H9 (cell line): Measurements from ENCODE around the gene SF3B3. TPM values are rescaled to one million over a fixed set of nuclear protein-coding genes. Genes with fewer than 3 reads are reported as not detected.
"Not testable (repeated sequence)": the region's sequence is repeated elsewhere in the genome, so short reads cannot be mapped to it uniquely, and the experiment has no call there.

Experiments
- DNase-seq: peaks from one replicate; pipeline ENCODE4 v3.0.0-alpha.2; 2017
- H2AFZ ChIP-seq: one replicate; pipeline ENCODE4 v1.6.1; 2013; ENCODE audit warnings: mild to moderate bottlenecking, low read length, control low read depth, moderate library complexity
- H2AK5ac ChIP-seq: 2 replicates; pipeline ENCODE4 v1.6.1; 2013; ENCODE audit warnings: low read length, control low read depth, mixed read lengths; ENCODE audit not compliant: insufficient read length
- H2BK120ac ChIP-seq: one replicate; pipeline ENCODE4 v1.6.1; 2013; ENCODE audit warnings: low read depth, mild to moderate bottlenecking, low read length, control low read depth, inconsistent platforms; ENCODE audit not compliant: poor library complexity, severe bottlenecking
- H2BK12ac ChIP-seq: 2 replicates; pipeline ENCODE4 v1.6.1; 2013; ENCODE audit warnings: low read length, control low read depth, mixed read lengths, low read depth; ENCODE audit not compliant: insufficient read length
- H2BK15ac ChIP-seq: 2 replicates; pipeline ENCODE4 v1.6.1; 2013; ENCODE audit warnings: low read depth, low read length, control low read depth
- H2BK20ac ChIP-seq: one replicate; pipeline ENCODE4 v1.6.1; 2013; ENCODE audit warnings: low read depth, mild to moderate bottlenecking, low read length, control low read depth, inconsistent platforms; ENCODE audit not compliant: poor library complexity, severe bottlenecking
- H2BK5ac ChIP-seq: 2 replicates; pipeline ENCODE4 v1.6.1; 2013; ENCODE audit warnings: low read length, control low read depth, mixed read lengths; ENCODE audit not compliant: insufficient read length
- H3K14ac ChIP-seq: 2 replicates; pipeline ENCODE4 v1.6.1; 2013; ENCODE audit warnings: low read length, control low read depth; ENCODE audit not compliant: insufficient read depth
- H3K18ac ChIP-seq: 2 replicates; pipeline ENCODE4 v1.6.1; 2013; ENCODE audit warnings: low read depth, mild to moderate bottlenecking, mixed read lengths, low read length, control low read depth; ENCODE audit not compliant: insufficient read length
- H3K23ac ChIP-seq: 2 replicates; pipeline ENCODE4 v1.6.1; 2013; ENCODE audit warnings: low read length, control low read depth, mixed read lengths, low read depth; ENCODE audit not compliant: insufficient read length
- H3K23me2 ChIP-seq: 2 replicates; pipeline ENCODE4 v1.6.1; 2013; ENCODE audit warnings: low read depth, mild to moderate bottlenecking, mixed read lengths, low read length, control low read depth; ENCODE audit not compliant: insufficient read length, poor library complexity, severe bottlenecking
- H3K27ac ChIP-seq: 2 replicates; pipeline ENCODE4 v1.5.1; 2013; ENCODE audit warnings: low read length, control low read depth, mixed read lengths, low read depth; ENCODE audit not compliant: insufficient read length
- H3K27me3 ChIP-seq: 2 replicates; pipeline ENCODE4 v1.6.1; 2013; ENCODE audit warnings: low read length, control low read depth, inconsistent platforms; ENCODE audit not compliant: insufficient read depth
- H3K4ac ChIP-seq: 2 replicates; pipeline ENCODE4 v1.6.1; 2013; ENCODE audit warnings: low read depth, mild to moderate bottlenecking, control low read depth, inconsistent platforms, low read length, moderate library complexity
- H3K4me1 ChIP-seq: 2 replicates; pipeline ENCODE4 v1.6.1; 2013; ENCODE audit warnings: low read length, control low read depth, inconsistent platforms; ENCODE audit not compliant: insufficient read depth
- H3K4me2 ChIP-seq: 2 replicates; pipeline ENCODE4 v1.6.1; 2013; ENCODE audit warnings: low read length, control low read depth, mixed read lengths; ENCODE audit not compliant: insufficient read length, insufficient read depth
- H3K56ac ChIP-seq: 2 replicates; pipeline ENCODE4 v1.6.1; 2013; ENCODE audit warnings: low read depth, mild to moderate bottlenecking, mixed read lengths, low read length, control low read depth; ENCODE audit not compliant: insufficient read length
- H3K79me1 ChIP-seq: 2 replicates; pipeline ENCODE4 v1.6.1; 2013; ENCODE audit warnings: low read depth, mild to moderate bottlenecking, moderate library complexity, low read length, control low read depth, inconsistent platforms; ENCODE audit not compliant: insufficient read depth, poor library complexity, severe bottlenecking
- H3K79me2 ChIP-seq: 2 replicates; pipeline ENCODE4 v1.6.1; 2013; ENCODE audit warnings: low read length, control low read depth, inconsistent platforms; ENCODE audit not compliant: insufficient read depth
- H3K9ac ChIP-seq: 2 replicates; pipeline ENCODE4 v1.6.1; 2013; ENCODE audit warnings: low read length, control low read depth, mixed read lengths; ENCODE audit not compliant: insufficient read length; ENCODE audit errors: extremely low read depth
- H3K9me3 ChIP-seq: one replicate; pipeline ENCODE4 v1.6.1; 2013; ENCODE audit warnings: low read depth, low read length, inconsistent platforms; ENCODE audit not compliant: control insufficient read depth
- H3T11ph ChIP-seq: one replicate; pipeline ENCODE4 v1.6.1; 2013; ENCODE audit warnings: mild to moderate bottlenecking, low read length, control low read depth, inconsistent platforms
- H4K20me1 ChIP-seq: one replicate; pipeline ENCODE4 v1.6.1; 2013; ENCODE audit not compliant: control insufficient read depth, insufficient read length, insufficient read depth
- H4K5ac ChIP-seq: 2 replicates; pipeline ENCODE4 v1.6.1; 2013; ENCODE audit warnings: low read depth, mild to moderate bottlenecking, mixed read lengths, low read length, control low read depth; ENCODE audit not compliant: insufficient read length
- H4K8ac ChIP-seq: replicated peaks from 2 replicates; pipeline ENCODE4 v1.6.1; 2013; ENCODE audit warnings: low read length, control low read depth, mixed read lengths, low read depth; ENCODE audit not compliant: insufficient read length
- H4K91ac ChIP-seq: 2 replicates; pipeline ENCODE4 v1.6.1; 2013; ENCODE audit warnings: low read depth, mild to moderate bottlenecking, moderate library complexity, mixed read lengths, low read length, control low read depth; ENCODE audit not compliant: insufficient read length
- H3K27ac Mint-ChIP-seq, 3 experiments: 2 replicates in 2 of 3; 3 replicates in 1 of 3; pipeline ENCODE4 v1.8.0; 2020 to 2021; ENCODE audit warnings: mixed read lengths in 3 of 3, mild to moderate bottlenecking in 1 of 3, moderate library complexity in 1 of 3
- H3K27me3 Mint-ChIP-seq: 2 replicates; pipeline ENCODE4 v1.8.0; 2021; ENCODE audit warnings: low read depth, mild to moderate bottlenecking, moderate library complexity, mixed read lengths
- H3K36me3 Mint-ChIP-seq, 3 experiments: 2 replicates in 2 of 3; 3 replicates in 1 of 3; pipeline ENCODE4 v1.8.0; 2020 to 2021; ENCODE audit warnings: low read depth in 3 of 3, mixed read lengths in 3 of 3; ENCODE audit not compliant: insufficient read depth in 1 of 3
- H3K4me1 Mint-ChIP-seq, 2 experiments: 2 replicates each; pipeline ENCODE4 v1.8.0; 2020; ENCODE audit warnings: mixed read lengths in 2 of 2
- H3K4me3 Mint-ChIP-seq, 2 experiments: 2 replicates in 1 of 2; 3 replicates in 1 of 2; pipeline ENCODE4 v1.8.0; 2020 to 2021; ENCODE audit warnings: mild to moderate bottlenecking in 2 of 2, mixed read lengths in 2 of 2, moderate library complexity in 1 of 2
- H3K9me3 Mint-ChIP-seq, 2 experiments: 2 replicates in 1 of 2; 3 replicates in 1 of 2; pipeline ENCODE4 v1.8.0; 2020; ENCODE audit warnings: mild to moderate bottlenecking in 2 of 2, mixed read lengths in 2 of 2, moderate library complexity in 1 of 2
- WGBS: extraction: QIAGEN DNeasy Blood & Tissue Kit; methylation state at CpG from one replicate; pipeline ENCODE4 v1.1.7; 2013; ENCODE audit warnings: missing lambda C conversion rate, low lambda C conversion rate, mixed read lengths; ENCODE audit not compliant: insufficient read length; ENCODE audit errors: extremely low coverage; 5-methylcytosine and 5-hydroxymethylcytosine counted together
- total RNA-seq: library from RNA; stranded (reverse); gene quantifications from 2 replicates; pipeline ENCODE4 v1.2.1, GENCODE V29; 2021
- TF ChIP-seq, protein P1 (sequence below): fragments of 200-600 bp; sonication (generic); conservative IDR thresholded peaks from 3 replicates; pipeline ENCODE4 v1.8.0; 2021; ENCODE audit warnings: antibody characterized with exemption, mild to moderate bottlenecking

SF3B3 gene
- total RNA-seq, 1 experiment from 2014 or later, result 493 TPM

DNA sequence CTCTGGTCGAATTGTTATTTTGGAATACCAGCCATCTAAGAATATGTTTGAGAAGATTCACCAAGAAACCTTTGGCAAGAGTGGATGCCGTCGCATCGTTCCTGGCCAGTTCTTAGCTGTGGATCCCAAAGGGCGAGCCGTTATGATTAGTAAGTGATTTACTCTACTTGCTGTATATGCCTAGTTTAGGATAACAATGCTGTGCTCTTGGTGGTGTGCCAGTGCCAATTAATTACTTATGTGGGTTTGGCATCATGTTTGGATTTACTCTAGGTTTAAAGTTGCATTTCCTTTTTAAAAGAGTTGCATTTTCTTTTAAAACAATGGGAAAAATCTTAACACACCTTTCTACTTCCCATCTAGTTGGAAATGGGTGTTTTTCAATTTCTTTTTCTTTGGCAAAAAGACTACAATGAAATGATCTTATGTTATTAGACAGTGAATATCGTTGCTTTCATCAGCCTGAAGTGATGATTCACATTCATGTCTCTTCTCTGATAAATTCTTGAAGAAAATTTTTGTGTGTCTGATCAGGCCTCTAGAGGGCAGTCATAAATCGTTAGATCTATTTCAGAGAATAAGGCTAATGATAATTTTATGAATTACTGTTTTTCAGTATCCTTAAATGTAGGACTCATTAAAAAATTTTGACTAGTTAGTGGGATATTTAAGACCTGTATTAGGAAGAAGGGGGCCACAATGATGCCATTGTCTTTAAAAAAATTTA is 5.6 kb downstream of the SF3B3 start:
- Mint-ChIP-seq H3K36me3 (peaks cover 66 to 95% (median 85%) of the 10 kb centered on the region in 3 experiments), H3K4me3 (peak overlapping the region in 1 of 2 experiments; percentile 44; a peak in 1 of 5 replicates), H3K4me1 (peaks cover 26 to 28% of the 10 kb centered on the region in 2 experiments), H3K27ac (peak overlapping the region in 1 of 3 experiments; percentile 77; a peak in 2 of 7 replicates), H3K27me3 (no peaks in the 10 kb centered on the region), H3K9me3 (no peaks in the 10 kb centered on the region)
- Histone ChIP-seq H2BK15ac (no peak overlapping the region), H3K4ac (no peak overlapping the region), H3K23ac (no peak overlapping the region), H4K8ac (no peak overlapping the region), H3K27ac (no peak overlapping the region), H3K27me3 (no peaks in the 10 kb centered on the region), H2AK5ac (no peak overlapping the region), H3K4me2 (no peak overlapping the region), H3K23me2 (peaks cover 7% of the 10 kb centered on the region), H3K56ac (no peak overlapping the region), H3K14ac (no peak overlapping the region), H4K5ac (no peak overlapping the region), H2BK120ac (no peak overlapping the region), H2BK12ac (no peak overlapping the region), H2BK20ac (no peak overlapping the region), H3K18ac (no peak overlapping the region), H2AFZ (no peak overlapping the region), H3K9me3 (no peaks in the 10 kb centered on the region), H2BK5ac (no peak overlapping the region), H3T11ph (no peak overlapping the region), H3K79me1 (peaks cover 14% of the 10 kb centered on the region), H3K79me2 (peaks cover 35% of the 10 kb centered on the region; the same call in 1 of the 2 replicates), H3K4me1 (peaks cover 3% of the 10 kb centered on the region; the same call in 1 of the 2 replicates), H4K20me1 (no peaks in the 10 kb centered on the region), H3K9ac (no peak overlapping the region), H4K91ac (no peak overlapping the region)
- no peak for DNase-seq
- WGBS, result no CpG with 5 or more reads among the region's 8 CpGs
- TF ChIP-seq, protein P1, sequence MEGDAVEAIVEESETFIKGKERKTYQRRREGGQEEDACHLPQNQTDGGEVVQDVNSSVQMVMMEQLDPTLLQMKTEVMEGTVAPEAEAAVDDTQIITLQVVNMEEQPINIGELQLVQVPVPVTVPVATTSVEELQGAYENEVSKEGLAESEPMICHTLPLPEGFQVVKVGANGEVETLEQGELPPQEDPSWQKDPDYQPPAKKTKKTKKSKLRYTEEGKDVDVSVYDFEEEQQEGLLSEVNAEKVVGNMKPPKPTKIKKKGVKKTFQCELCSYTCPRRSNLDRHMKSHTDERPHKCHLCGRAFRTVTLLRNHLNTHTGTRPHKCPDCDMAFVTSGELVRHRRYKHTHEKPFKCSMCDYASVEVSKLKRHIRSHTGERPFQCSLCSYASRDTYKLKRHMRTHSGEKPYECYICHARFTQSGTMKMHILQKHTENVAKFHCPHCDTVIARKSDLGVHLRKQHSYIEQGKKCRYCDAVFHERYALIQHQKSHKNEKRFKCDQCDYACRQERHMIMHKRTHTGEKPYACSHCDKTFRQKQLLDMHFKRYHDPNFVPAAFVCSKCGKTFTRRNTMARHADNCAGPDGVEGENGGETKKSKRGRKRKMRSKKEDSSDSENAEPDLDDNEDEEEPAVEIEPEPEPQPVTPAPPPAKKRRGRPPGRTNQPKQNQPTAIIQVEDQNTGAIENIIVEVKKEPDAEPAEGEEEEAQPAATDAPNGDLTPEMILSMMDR, result peak; percentile 62

DNA sequence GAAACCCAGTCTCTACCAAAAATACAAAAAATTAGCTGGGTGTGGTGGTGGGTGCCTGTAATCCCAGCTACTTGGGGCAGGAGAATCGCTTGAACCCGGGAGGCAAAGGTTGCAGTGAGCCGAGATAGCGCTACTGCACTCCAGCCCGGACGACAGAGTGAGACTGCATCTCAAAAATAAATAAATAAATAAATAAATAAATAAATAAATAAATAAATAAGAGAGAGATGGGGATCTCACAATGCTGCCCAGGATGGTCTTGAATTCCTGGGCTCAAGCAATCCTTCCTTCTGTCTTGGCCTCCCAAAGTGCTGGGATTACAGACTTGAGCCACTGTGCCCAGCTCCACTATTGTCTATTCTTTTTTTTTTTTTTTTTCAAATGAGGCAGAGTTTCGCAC is 6.3 kb downstream of the SF3B3 start:
- H3K9me3 Mint-ChIP-seq, H2BK5ac ChIP-seq, H3K9me3 ChIP-seq, H2BK120ac ChIP-seq, H3K23me2 ChIP-seq, H3K27me3 ChIP-seq, H4K20me1 ChIP-seq, H4K5ac ChIP-seq, H3K4ac ChIP-seq, H3T11ph ChIP-seq, H3K27me3 Mint-ChIP-seq, H3K56ac ChIP-seq, H3K4me1 ChIP-seq, H3K4me2 ChIP-seq, H3K27ac ChIP-seq, H3K14ac ChIP-seq, H2BK15ac ChIP-seq, H3K18ac ChIP-seq, H3K27ac Mint-ChIP-seq, H3K9ac ChIP-seq, H2BK20ac ChIP-seq, DNase-seq, H3K4me3 Mint-ChIP-seq, H3K23ac ChIP-seq, H4K8ac ChIP-seq, H2AK5ac ChIP-seq, H2BK12ac ChIP-seq, H2AFZ ChIP-seq, H4K91ac ChIP-seq: not testable (repeated sequence)
- peaks cover 26 to 28% of the 10 kb centered on the region in 2 experiments for H3K4me1 Mint-ChIP-seq
- peaks cover 32% of the 10 kb centered on the region; the same call in 1 of the 2 replicates for H3K79me2 ChIP-seq
- peaks cover 14% of the 10 kb centered on the region for H3K79me1 ChIP-seq
- no CpG with 5 or more reads among the region's 7 CpGs for WGBS
- H3K36me3 Mint-ChIP-seq, result peaks cover 70 to 94% (median 90%) of the 10 kb centered on the region in 3 experiments
